Left cardiac atrium (tissue), 4 donors: ENCODE results near the gene CLCN7. TPM values are rescaled to one million over a fixed set of nuclear protein-coding genes. Genes with fewer than 3 reads are reported as not detected.
"Not testable (repeated sequence)": the region's sequence is repeated elsewhere in the genome, so short reads cannot be mapped to it uniquely, and the experiment has no call there.

Experiments used
- ATAC-seq, 2 donors: fragments of 200-7000 bp; cut with Tn5 transposase; one replicate each; pipeline ENCODE4 v1.9.1; 2020; ENCODE audit warnings: mild to moderate bottlenecking in 2 of 2, moderate library complexity in 2 of 2
- DNase-seq: peaks from one replicate; pipeline ENCODE4 v3.0.0-alpha.2; 2020
- intact Hi-C, 2 donors: fragments of 100-400 bp; cut with DNase I; formaldehyde crosslinking; loops; one replicate each; pipeline versions ENCODE4 v1.14.1 to v1.15.1; 2022 to 2023
- total RNA-seq, 2 donors: library from RNA; stranded (reverse); fragmentation: NEBNext Ultra II Directional; extraction: Animal tissue kit (Norgen Biotek cat#: 25700); gene quantifications; one replicate each; pipeline ENCODE4 v1.2.1, GENCODE V29; 2021
- donor health status: DM: no; HTN: yes; CAD: no.
- donor health status: DM: no; HTN: yes; CAD: no; lungs with severe emphysema.
- donor health status: DM: yes; HTN: yes; CAD: no.
- donor health status: Dilated cardiomyopathy.

CLCN7 gene
- total RNA-seq, 2 donors from 2014 or later = 43.0 to 49.7 TPM

DNA sequence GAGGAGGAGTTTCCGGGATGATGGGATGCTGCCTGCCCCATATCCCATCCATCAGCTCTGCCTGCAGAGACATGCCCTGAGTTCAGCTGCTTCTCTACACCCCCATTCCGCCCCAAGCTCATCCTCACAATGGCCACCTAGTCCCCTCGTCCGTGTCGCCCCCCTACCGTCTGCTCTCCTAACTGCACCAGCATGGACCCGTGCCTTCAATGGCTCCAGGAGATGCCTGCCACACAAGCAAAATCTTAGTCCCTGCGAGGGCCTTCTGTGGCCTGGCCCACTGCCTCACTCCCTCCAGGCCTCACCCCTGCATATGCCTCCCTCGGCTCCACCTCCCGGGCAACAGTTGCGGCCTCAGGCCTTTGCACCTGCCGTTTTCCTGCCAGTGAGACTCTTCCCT lies 16.5 kb upstream of the CLCN7 start:
- DNase-seq (no peak), ATAC-seq (no peak)
- intact Hi-C loops = loop anchor here in 1 of 2 donors (5.0 kb wide), 1 partner anchor 41 kb away; the partner anchor contains the start of gene TMEM204

DNA sequence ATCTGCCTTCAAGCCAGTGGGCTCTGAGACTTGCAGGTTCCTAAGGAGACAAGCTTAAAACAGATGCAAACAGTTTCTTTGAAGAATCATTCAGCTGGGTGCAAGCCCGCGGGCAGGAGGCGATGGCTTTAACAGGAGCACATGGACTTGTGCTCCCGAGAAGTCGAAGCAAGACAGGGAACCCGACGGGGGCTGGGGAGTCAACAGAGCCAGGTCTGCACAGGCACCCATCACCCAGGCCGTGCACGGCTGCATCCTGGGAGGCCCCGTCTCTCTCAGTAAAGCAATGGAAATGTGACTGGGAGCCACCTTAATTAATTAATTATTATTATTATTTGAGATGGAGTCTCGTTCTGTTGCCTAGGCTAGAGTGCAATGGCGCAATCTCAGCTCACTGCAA lies 14.2 kb upstream of the CLCN7 start:
- no peak for DNase-seq
- intact Hi-C loops = no loop called here
- no peak for ATAC-seq

DNA sequence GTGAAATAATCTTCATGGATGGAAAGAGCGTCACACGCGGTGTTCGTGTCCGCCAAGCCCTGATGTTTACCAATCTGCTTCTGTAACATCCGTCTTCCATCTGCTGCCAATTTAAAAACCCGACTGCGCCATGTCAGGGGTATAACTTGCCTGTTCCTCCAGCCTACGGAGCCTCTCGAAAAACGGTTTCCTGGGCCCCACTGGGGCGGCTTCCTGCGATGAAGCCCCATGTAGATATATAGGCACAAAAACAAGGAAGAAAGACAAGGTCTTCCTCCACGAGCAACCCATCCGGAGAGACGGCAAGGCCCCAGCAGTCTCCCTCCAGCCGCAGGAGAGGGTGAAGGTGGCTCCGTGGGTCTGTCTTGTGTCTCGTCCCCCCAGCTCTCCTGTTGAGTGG lies 13.8 kb upstream of the CLCN7 start, which contains the start of gene PTX4:
PTX4 (minus strand) TSS at position 326 of the 400 bp plus-strand sequence; CDS start at position 291, 35 bp downstream.
- DNase-seq (no peak), ATAC-seq (no peak)
- intact Hi-C loops = no loop called here

DNA sequence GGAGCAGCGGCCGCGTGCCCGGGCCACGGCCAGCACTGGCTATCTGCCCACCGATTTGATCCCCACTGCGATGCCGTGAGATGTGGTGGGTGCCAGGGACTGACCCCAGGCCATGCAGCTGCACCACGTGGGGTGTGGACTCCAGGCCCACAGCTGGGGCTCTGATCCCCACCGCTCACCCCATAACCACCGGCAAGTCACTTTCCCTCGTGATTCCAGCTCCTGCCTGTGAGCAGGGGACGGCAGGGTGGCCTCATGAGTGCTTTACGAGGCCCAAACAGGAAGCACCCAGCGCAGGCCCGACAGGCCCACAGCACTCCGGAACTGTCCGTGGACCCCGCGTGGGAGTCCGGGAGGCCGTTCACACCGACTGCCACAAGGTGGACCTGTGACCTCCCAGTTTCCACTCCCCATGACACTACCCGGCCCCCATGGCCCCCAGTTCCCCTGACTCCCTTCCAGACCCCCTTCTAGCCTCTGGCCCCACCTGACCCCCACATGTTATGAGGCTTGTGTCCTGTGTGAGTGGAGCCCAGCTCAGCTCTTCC lies 13.3 kb upstream of the CLCN7 start:
- intact Hi-C loops = no loop called here
- no peak for ATAC-seq
- no peak for DNase-seq

DNA sequence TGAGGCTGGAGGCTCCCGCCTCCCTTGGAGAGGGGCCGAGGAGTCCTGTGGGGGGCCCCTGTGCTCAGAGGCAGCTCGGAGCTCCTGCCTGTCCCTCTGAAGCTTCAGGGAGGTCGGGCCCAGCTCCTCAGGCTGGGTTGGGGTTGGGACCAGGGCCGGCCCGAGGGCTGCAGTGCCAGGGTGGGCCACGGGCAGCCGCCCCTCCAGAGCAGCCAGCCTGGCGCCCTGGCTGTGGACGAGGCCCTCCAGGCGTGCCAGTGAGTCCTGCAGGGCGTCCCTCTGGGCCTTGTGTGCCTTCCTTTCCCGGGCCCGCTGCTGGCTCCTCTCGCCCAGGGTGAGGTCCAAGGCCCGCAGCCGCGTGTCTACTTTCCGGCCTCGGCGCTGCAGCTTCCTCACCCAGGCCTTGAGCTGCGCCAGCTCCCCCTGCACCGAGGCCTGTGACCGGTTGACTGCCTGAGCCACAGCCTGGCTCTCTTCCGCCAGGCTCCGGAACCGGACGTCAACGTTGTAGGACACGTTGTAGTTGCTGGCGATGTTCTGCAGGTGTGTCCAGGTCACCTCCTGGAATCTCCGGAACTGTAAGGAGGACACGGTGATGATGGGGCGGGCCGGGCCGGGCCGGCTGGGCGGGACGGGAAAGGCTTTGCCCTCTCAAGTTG lies 12.7 kb upstream of the CLCN7 start:
- ATAC-seq = no peak
- no peak for DNase-seq
- intact Hi-C loops = no loop called here

DNA sequence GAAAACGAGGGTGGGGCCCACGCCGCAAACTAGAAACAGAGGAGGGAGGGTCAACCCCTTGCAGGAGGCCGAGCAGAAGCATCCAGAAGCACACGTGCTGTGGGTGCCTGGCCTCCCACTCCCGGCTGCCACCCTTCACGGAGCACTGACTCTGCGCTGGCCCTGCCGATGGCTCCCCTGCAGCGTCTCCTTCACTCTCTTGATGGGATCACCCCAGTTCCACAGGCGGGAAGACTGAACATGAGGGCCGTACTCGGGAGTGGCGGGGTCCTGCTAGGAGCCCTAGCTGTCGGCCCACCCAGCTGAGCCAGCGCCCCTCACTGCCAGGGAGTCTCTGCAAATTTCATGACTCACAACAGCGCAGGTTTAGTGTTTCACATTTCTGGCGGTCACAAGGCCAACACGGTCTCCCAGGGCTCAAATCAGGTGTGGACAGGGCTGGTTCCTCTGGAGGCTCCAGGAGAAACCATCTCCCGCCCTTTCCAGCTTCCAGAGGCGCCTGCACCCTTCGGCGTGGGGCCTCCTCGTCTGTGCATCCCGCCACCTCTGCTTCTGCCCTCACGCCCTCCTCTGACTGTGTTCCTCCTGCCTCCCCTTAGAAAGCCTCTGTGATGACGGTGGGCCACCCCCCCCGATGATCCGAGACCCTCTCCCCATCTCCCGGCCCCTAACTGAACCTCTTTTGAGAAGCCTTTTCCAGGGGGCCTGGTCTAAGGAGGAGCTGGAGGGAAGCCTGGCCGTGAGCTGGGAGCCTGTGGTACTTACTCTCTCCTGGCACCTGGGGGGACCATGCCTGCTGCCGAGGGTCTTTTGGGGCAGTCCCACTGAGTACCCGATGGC lies 11.9 kb upstream of the CLCN7 start:
- no peak for DNase-seq
- ATAC-seq = no peak
- intact Hi-C loops = no loop called here

DNA sequence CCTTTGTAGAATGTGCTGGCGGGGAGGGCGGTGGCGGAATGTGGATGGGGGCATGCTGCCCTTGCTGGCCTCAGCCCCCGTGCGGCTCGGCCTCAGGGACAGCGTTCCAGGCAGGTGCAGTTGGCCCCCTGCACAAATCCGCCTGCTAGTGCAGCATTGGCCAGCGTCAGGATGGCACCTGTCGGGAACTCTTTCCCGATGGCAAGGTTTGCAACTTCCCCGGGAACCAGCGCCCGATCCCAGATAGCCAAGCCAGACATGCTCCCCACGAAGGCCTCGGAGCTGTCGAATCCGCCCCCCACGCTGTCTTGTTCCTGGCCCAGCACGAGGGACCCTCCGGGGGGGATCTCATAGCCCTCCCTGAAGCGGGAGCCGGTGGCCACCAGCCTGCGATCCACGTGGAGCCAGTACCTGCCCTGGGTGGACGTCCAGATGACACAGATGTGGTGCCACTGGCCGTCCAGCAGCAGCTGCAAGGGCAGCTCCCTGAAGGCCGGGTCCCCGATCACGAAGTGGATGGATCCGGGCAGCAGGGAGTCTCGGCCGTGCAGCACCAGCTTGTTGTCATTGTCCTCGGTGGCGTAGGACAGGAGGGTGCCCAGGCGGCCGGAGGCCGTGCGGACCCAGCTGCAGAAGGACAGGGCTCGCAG lies 11.1 kb upstream of the CLCN7 start:
- intact Hi-C loops = no loop called here
- DNase-seq (no peak), ATAC-seq (no peak)

DNA sequence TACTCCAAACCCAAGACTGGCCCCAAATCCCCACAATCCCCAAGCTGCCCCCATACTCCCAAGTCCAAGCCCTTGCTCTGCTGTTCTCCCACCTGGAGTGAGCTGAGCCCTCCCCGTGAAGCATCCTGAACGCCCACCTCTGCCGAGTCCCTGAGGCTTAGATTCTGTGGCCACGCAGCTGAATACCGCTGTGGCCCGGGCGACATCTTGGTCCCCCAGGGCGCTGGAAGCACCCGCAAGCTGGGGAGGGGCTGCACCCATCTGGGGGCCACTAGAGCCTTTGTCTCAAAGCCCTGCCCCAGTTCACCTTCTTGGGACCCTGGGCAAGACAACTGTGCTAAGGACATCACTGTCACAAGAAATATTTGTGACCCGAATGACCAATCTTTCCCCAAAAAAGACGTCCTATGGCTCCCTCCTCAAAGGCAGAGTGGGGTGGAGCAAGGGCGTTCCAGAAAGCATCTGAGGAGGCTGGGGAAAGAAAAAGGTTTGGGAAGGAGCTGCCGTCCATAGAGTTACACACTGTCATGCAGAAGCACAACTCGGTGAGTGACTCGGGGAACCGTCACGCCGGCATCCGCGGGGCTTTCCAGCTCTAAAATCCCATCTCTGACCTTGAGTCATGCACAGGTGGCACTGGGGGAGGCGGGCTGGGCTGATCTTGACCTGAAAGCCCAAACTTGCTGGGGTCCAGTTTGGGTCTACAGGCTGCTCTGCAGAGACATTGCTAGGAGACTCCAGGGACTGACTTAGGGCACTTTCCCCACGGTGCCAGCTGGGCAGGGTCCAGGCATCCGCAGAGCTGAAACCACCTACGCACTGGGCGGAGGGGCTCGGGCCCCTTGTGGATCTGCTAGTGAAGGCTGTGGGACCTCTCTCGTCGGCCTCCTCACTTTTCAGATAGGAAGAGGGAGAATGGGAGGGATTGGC lies 7.3 kb upstream of the CLCN7 start:
- ATAC-seq = no peak
- intact Hi-C loops = no loop called here
- no peak for DNase-seq

DNA sequence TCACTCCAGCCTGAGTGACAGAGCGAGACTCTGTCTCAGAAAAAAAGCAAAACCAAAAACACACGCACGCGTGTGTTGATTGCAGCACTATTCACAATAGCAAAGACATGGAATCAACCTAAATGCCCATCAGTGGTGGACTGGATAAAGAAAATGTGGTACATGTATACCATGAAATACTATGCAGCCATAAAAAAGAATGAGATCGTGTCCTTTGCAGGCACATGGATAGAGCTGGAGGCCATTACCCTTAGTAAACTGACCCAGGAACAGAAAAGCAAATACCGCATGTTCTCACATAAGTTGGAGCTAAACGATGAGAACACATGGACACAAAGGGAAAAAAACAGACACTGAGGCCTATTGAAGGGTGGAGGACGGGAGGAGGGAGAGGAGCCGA lies 4.1 kb upstream of the CLCN7 start:
- ATAC-seq, DNase-seq, intact Hi-C loops: not testable (repeated sequence)

DNA sequence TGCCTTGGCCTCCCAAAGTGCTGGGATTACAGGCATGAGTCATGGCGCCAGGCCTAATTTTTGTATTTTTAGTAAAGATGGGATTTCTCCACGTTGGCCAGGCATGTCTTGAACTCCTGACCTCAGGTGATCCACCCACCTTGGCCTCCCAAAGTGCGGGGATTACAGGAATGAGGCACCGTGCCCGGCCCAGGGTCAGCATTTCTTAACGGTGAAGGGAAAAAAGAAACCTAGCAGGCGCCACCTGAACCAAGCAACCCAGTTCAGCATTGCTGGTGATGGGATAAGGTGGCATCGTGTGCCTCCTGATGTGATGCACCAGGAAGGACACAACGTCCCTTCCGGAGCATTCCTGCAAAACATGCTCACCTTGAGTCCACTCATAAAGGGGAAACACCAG lies 2.2 kb upstream of the CLCN7 start:
- intact Hi-C loops = no loop called here
- no peak for ATAC-seq
- DNase-seq = no peak

DNA sequence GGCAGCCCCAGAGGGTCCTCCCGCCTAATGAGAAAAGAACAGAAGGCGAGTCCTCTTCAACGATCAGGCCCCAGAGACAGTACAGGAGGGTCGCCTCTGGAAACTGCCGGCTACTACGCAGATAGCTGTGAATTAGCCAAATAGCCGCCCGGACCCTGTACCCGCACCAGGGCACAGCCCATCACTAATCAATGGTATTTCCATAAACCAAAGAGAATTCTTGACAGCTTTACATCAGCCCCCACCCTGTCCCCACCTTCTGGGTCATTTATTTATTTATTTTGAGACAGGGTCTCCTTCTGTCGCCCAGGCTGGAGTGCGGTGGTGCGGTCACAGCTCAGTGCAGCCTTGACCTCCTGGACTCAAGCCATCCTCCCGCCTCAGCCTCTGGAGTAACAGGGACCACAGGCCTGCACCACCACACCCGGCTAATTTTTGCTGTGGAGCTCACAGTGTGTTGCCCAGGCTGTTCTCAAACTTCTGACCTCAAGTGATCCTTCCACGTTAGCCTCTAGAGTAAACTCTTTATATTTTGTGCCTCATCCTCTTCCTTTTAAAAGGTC lies 805 bp upstream of the CLCN7 start:
- intact Hi-C loops = no loop called here
- ATAC-seq (no peak), DNase-seq (no peak)

DNA sequence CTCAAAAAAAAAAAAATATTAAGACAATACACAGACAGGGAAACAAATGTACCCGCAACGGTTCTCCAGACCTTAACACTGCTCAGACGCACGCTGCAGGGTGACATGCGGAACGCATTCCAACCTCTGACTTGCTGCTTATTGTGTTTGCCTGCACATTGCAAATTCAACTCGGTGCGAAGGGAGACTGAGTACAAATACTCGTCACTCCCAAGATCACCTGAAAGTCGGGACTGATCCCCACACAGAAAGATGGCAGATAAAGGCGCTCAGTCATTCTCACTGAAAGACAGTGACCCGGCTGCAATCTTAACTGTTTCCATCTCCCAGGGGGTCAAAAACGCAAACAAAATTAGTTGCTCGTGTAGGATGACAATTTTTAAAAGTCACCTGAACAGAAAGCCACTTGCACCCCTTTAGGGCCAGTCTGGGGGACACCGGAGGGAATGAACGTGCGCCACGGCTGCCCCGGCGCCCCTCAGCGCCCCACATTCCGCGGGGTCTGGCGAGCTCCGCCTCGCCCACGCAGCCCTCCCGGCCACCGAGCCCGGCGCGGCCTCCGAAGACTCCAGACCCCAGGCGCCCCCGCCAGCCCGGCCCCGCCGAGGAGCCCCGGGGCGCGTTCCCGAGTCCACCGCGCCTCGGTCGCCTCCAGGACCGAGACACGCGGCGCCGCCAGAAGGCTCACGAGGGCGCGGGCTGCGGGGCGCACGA lies 589 bp downstream of the CLCN7 start:
- ATAC-seq (peak in 1 of 2 donors; percentile 17), DNase-seq (no peak)
- intact Hi-C loops = no loop called here

DNA sequence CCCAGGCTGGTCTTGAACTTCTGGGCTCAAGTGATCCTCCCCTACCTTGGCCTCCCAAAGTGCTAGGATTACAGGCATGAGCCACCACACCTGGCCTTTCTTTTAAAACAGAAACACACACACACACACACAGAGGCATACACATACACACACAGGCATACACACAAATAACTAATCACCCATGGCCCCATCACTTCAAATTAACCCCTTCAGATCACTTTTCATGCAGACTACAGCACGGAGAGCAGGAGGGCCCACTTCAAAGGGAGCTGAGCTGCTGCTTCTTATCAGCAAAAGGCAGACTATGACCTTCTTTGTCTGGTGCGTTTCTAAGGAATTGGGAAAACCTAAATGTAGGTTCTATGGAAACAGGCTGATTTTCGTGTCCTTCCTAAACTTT lies 1.9 kb downstream of the CLCN7 start:
- no peak for DNase-seq
- ATAC-seq = no peak
- intact Hi-C loops = no loop called here

DNA sequence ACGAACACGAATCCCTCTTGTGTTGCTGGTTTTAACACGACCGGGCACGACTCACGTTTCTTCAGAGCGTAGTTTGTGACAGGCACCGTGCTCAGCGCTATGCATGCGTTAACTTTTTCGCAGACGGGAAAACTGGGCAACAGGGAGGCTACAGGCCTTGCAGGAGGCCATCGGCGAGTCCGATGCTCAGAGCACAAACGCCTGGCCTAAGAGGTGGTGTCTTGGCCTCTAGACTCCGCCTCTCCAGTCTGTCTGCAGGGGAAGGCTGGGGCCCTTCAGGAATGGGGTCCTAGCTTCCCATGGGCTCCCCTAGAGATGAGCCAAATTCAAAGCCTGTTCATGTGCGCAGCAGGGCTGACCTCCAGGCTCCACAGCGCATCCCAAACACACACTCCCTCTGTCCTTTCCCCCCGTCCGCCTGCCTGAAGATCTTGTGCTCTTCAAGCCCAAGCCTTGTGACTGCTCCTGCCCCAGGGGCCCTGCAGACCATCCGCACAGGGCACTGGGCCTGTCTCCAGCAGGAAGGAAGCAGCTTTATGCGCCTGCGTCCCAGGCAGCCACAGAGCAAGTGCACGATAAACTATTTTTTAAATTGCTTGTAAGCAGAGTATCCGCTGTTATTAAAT lies 3.1 kb downstream of the CLCN7 start:
- no peak for DNase-seq
- ATAC-seq = no peak
- intact Hi-C loops = no loop called here

DNA sequence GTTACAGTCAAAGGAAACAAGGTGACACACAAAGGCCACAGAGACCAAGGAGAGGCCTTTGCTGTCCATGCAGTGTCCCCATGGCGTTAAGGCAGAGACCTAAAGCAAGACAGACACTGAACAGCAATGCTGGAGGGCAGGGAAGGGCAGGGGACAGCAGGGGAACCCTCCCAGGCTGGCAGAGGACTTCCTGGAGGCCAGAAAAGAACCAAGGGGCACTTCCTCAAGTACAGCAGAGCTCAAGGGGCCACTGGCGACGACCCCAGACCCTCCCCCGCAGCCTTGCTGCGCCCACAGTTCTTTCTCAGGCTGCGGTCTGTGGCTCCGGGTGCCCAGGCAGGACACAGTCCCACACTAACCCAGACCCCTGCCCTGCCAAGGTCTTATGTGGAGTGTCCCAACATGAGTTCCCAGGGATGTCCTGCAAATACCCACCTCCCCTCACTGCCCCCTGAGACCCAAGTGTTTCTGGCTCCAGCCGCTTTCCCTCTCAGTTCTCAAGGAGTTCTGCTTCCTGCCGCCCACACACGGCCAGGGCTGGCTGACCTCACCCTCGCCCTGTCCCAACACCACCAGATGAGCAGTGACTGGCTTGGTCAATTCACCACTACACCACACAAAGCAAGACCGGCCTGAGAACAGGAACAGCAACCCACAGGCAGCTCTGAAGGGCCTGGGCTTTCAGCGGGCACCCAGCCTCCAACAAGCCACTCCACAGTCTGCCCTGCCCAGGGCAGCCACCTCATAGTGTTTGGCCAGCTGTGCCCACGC lies 4.2 kb downstream of the CLCN7 start:
- intact Hi-C loops = no loop called here
- ATAC-seq (peak in 1 of 2 donors; percentile 31), DNase-seq (no peak)

DNA sequence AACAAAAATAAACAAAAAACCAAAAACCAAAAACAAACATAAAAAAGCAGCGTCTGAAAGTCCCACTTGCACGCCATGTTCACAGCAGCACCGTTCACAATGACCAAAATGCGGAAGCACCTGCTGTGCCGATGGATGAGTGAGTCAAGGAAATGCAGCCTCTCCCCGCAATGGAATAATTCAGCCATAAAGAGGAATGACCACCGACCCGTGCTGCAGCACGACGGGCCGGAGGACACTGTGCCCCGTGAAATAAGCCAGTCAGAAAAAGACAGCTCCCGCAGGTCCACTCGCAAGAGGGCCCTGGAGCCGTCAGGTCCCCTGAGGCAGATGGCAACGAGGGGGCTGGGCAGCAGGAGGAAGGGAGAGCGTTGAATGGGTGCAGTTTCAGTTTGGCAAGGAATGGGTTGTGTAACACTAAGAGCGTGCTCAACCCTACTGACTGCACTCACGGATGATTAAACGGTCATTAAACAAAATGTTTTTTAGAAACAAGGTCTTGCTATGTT lies 5.1 kb downstream of the CLCN7 start:
- DNase-seq (no peak), ATAC-seq (no peak)
- intact Hi-C loops = no loop called here
